ENCODE data around the gene PGA3.
"Not testable (repeated sequence)": the region's sequence is repeated elsewhere in the genome, so short reads cannot be mapped to it uniquely, and the experiment has no call there.

PGA3 gene

DNA sequence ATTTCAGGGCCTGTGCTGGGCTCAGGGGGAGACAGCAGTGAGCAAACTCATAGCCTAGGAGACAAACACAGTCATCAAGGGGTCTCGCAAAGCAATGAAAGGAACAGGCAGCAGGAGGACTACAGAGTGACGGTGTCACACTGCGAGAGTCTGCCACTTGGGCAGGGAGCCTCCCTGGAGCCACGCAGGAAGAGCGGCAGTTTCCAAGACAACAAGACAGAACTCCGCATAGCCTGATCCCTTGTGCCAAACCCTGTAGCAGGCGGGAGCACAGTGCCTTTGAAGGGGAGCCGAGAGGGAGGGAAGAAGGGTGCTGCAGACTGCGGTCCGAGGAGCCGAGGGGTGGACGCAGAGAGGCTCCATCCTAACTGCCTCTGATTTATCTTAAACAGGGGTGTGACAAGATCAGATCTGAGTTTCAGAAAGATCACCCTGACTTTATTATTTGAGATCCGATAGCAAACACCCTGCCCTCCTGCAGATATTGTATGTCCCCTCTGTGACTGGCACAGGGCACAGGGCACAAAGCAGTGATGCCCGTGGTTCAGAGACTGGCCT, 1.3 kb downstream of the PGA3 start:
- in situ Hi-C loops (cut with MboI; ENCODE audit: low sequenced_read_pairs) = not testable (repeated sequence)

DNA sequence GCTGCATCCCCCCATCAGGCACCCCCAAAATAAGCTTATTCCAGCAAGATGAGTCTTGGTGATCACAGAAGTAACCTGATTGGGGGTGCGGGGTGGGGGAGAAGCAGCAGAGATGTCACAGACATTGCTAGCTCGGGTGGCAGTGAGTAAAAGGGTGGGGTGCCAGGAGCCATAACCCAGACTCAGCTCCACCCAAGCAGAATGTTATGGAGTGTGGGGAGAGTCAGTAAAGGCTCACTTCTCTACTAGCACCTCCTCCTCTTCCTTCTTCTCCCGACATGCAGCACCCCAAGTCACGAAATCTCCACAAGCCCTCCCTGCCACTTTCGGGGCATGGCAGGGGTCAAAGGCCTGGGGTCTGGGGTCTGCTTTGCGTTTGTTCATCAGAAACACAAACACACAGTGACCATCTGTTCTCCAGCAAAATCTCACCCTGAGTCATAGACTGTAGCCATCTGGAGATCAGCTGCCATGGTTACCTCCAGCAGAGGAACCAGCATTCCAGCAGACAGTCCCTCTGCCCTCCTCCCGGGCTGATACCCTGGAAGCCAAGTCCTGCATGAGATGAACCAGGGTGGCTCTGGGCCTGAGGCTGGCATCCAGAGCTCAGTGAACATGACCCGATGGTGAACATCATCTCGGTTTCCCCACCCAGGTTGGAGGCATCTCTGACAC, 4.5 kb downstream of the PGA3 start:
- in situ Hi-C loops (cut with MboI; ENCODE audit: low sequenced_read_pairs) = not testable (repeated sequence)

DNA sequence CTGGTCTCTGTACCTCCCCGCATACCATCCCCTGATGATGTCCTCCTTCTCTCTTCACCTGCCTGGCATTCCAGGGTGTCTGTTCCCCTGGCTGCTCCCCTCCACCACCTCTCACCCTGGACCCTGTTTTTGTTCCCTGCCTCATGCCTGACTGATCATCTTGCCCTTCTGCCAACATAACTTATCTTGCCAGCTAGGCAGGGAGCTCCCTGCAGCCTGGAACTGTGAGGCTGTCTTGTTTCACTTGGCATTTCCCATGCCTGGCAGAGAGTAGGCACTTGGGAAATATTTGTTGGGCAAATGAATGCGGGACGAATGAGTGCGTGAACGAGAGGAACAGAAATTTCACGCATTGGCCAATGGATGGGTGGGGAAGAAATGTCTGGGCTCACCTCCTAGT, 7.3 kb downstream of the PGA3 start:
- in situ Hi-C loops (cut with MboI; ENCODE audit: low sequenced_read_pairs) = not testable (repeated sequence)

DNA sequence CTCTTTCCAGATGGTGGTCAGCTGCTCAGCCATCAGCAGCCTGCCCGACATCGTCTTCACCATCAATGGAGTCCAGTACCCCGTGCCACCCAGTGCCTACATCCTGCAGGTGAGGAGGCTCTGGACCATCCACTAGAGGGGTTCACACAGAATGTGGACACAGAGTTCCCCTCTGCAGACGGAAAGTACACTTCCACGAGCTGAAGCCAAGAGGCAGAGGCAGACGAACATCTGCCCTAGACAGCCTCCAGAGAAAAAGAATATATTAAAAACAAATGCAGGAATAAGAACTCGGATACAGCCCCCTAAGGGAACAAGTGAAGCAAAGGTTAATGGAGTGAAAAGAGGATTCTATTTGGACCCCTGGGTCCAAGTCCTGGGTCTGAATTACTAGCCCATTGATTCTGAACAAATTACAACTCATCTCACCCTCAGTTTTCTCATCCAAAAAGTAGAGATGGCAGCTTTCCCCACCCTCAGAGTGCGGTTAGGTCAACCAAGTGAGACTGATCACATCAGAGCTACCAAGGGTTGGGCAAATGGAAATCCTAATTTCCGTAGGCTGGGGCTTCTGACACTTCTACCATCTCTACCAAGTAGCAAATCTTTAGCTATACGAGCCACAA, 8.1 kb downstream of the PGA3 start:
- in situ Hi-C loops (cut with MboI; ENCODE audit: low sequenced_read_pairs) = not testable (repeated sequence)

DNA sequence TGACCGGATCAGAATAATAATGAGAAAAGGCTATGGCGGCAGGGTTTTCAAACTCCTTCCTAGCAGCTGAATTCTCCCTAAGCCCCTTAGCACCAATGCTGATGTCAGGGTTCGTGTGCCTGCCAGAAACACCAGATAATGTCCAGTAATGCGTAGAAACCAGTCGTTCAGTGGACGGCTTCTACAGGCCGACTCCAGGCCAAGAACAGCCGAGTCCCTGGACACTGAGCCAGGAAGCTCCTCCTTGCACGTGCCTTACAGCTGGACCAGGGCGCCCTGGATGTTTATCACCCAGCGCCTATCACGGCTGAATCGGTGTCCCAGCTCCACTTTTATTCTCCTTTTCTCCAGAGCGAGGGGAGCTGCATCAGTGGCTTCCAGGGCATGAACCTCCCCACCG, 8.9 kb downstream of the PGA3 start:
- in situ Hi-C loops (cut with MboI; ENCODE audit: low sequenced_read_pairs) = not testable (repeated sequence)

DNA sequence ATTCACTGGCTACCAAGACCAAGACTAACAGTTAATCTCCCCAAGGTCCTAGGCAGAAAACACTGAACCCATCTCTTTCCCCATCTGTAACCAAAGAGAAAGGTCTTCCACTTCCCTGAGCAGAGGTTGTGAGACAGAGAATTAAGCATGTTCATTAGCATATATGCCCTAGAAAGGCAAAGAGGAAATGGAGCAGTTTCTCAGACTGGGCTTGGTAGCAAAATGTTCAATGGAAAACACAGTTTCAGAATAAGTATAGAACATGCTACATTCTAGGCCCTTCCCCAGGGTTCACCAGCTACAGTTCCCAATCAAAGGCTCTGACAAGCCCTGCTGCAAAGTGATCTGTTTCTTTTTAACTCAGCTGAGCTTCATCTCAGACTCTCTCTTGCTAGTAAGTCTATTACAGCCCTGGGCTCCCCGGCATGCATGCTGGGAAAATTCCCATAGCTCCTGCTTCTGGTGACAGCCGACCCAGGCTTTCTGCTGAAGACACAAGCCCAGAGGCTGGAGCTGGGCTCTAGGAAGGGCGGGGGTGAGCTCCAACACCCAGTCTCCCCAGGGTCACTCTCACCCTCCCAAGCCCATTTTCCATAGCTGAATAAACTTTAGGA, 10.5 kb downstream of the PGA3 start:
- in situ Hi-C loops (cut with MboI; ENCODE audit: low sequenced_read_pairs) = not testable (repeated sequence)

DNA sequence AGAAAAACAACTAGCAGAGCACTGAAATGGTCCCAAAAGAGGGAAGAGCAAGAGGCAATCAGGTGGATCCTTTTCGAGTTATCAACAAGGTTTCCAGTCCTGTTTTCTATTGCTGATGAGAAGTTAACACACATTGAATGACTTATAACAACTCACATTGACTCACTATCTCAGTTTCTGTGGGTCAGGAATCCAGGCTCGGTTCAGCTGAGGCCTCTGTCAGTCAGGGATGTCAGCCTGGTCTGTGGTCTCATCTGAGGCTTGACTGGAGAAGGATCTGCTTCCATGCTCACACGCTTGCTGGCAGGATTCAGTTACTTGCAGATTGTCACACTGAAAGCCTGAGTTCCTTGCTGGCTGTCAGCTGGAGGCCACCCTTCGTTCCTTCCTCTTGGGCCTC, 15.0 kb downstream of the PGA3 start:
- in situ Hi-C loops (cut with MboI; ENCODE audit: low sequenced_read_pairs) = not testable (repeated sequence)

DNA sequence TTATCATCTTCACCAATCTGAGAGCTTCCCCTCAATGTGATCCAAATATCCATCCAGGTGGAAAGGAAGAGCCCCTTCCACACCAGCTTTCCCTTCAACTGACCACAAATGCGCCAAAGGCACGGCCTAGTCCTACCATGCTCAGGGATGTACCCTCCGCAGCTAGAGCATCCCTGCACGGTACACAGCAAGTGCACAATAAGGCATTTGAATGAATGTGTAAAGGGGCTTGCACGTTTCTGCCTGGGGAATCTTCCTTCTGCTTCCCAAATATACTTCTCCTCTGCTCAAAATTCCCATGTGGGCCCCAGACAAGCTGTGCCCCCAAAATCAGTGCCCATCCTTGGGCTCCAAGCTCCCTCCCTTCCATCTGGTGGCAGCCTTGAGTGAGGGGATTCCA, 15.7 kb downstream of the PGA3 start:
- in situ Hi-C loops (cut with MboI; ENCODE audit: low sequenced_read_pairs) = not testable (repeated sequence)

DNA sequence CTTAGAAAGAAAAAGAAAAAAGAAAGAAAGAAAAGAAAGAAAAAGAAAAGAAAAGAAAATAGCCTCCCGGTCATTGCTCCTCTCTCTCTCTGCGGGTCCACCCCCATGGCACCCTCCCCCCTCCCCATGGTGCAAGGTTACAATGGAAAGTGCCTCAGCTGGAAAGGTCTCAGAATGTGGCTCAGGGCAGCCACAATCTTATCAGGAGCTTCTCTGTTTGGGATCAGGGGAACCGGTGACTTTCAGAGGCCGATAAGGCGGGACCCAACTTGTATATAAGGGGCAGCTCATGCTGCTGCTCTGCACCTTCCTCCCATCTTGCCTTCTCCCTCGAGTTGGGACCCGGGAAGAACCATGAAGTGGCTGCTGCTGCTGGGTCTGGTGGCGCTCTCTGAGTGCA, 18.7 kb downstream of the PGA3 start, which contains the start of gene PGA4:
PGA4 (plus strand) TSS at position 301 of the 400 bp plus-strand sequence; CDS start at position 355, 54 bp downstream.
- in situ Hi-C loops (cut with MboI; ENCODE audit: low sequenced_read_pairs) = not testable (repeated sequence)

DNA sequence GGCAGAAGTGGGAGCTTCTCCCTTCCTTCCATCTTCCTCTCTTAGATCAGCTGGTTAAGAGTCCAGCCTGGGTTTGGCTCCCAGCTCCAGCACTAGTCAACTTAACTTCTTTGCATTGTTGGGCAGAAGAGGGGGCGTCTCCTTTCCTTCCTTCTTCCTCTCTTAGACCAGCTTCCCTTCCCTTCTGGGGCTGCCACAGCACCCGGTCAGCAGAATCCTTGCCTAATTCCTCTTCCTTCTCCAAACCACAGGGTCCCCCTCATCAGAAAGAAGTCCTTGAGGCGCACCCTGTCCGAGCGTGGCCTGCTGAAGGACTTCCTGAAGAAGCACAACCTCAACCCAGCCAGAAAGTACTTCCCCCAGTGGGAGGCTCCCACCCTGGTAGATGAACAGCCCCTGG, 19.4 kb downstream of the PGA3 start:
- in situ Hi-C loops (cut with MboI; ENCODE audit: low sequenced_read_pairs) = not testable (repeated sequence)

DNA sequence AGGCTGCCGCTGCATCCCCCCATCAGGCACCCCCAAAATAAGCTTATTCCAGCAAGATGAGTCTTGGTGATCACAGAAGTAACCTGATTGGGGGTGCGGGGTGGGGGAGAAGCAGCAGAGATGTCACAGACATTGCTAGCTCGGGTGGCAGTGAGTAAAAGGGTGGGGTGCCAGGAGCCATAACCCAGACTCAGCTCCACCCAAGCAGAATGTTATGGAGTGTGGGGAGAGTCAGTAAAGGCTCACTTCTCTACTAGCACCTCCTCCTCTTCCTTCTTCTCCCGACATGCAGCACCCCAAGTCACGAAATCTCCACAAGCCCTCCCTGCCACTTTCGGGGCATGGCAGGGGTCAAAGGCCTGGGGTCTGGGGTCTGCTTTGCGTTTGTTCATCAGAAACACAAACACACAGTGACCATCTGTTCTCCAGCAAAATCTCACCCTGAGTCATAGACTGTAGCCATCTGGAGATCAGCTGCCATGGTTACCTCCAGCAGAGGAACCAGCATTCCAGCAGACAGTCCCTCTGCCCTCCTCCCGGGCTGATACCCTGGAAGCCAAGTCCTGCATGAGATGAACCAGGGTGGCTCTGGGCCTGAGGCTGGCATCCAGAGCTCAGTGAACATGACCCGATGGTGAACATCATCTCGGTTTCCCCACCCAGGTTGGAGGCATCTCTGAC, 23.3 kb downstream of the PGA3 start:
- in situ Hi-C loops (cut with MboI; ENCODE audit: low sequenced_read_pairs) = not testable (repeated sequence)

DNA sequence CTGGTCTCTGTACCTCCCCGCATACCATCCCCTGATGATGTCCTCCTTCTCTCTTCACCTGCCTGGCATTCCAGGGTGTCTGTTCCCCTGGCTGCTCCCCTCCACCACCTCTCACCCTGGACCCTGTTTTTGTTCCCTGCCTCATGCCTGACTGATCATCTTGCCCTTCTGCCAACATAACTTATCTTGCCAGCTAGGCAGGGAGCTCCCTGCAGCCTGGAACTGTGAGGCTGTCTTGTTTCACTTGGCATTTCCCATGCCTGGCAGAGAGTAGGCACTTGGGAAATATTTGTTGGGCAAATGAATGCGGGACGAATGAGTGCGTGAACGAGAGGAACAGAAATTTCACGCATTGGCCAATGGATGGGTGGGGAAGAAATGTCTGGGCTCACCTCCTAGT, 26.1 kb downstream of the PGA3 start:
- in situ Hi-C loops (cut with MboI; ENCODE audit: low sequenced_read_pairs) = not testable (repeated sequence)

DNA sequence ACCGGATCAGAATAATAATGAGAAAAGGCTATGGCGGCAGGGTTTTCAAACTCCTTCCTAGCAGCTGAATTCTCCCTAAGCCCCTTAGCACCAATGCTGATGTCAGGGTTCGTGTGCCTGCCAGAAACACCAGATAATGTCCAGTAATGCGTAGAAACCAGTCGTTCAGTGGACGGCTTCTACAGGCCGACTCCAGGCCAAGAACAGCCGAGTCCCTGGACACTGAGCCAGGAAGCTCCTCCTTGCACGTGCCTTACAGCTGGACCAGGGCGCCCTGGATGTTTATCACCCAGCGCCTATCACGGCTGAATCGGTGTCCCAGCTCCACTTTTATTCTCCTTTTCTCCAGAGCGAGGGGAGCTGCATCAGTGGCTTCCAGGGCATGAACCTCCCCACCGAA, 27.7 kb downstream of the PGA3 start:
- in situ Hi-C loops (cut with MboI; ENCODE audit: low sequenced_read_pairs) = not testable (repeated sequence)

DNA sequence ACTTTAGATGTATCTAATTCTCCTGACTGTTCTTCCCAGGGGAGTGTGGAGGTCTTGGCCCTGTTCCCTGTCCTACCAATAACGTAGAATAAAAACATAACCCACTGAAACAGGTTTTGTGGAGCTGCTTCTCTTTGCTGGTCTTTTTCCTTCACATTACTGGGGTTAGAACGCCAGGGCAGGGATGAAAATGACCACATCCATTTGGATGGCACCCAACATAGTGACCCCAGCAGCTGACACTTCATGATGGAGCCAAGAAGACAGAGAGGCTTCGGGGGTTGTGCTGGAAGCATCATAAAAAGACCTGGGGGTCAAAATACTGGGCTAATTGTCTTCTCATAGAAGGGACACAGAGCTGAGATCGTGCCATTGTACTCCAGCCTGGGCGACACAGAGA, 28.3 kb downstream of the PGA3 start:
- in situ Hi-C loops (cut with MboI; ENCODE audit: low sequenced_read_pairs) = not testable (repeated sequence)

DNA sequence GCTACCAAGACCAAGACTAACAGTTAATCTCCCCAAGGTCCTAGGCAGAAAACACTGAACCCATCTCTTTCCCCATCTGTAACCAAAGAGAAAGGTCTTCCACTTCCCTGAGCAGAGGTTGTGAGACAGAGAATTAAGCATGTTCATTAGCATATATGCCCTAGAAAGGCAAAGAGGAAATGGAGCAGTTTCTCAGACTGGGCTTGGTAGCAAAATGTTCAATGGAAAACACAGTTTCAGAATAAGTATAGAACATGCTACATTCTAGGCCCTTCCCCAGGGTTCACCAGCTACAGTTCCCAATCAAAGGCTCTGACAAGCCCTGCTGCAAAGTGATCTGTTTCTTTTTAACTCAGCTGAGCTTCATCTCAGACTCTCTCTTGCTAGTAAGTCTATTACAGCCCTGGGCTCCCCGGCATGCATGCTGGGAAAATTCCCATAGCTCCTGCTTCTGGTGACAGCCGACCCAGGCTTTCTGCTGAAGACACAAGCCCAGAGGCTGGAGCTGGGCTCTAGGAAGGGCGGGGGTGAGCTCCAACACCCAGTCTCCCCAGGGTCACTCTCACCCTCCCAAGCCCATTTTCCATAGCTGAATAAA, 29.3 kb downstream of the PGA3 start:
- in situ Hi-C loops (cut with MboI; ENCODE audit: low sequenced_read_pairs) = not testable (repeated sequence)

DNA sequence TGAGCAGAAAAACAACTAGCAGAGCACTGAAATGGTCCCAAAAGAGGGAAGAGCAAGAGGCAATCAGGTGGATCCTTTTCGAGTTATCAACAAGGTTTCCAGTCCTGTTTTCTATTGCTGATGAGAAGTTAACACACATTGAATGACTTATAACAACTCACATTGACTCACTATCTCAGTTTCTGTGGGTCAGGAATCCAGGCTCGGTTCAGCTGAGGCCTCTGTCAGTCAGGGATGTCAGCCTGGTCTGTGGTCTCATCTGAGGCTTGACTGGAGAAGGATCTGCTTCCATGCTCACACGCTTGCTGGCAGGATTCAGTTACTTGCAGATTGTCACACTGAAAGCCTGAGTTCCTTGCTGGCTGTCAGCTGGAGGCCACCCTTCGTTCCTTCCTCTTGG, 33.8 kb downstream of the PGA3 start:
- in situ Hi-C loops (cut with MboI; ENCODE audit: low sequenced_read_pairs) = not testable (repeated sequence)

DNA sequence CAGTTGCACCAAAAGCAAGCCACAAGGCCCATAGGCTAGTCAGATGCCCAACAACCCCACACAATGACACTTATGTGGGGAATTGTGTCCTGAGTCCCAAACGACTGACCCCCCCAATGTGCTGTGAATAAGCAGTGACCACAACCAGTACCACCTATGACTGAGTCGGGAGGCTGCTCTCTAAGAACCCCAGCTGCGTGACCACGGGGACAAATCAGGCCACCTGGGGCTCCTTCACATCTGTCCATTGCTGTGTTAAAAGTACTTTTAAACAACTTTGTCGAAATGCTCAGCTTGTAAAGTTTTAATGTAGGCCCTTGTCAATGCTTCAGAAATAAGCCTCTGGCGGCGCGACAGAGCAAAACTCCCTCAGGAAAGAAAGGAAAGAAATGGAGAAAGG, 37.0 kb downstream of the PGA3 start:
- in situ Hi-C loops (cut with MboI; ENCODE audit: low sequenced_read_pairs) = not testable (repeated sequence)

DNA sequence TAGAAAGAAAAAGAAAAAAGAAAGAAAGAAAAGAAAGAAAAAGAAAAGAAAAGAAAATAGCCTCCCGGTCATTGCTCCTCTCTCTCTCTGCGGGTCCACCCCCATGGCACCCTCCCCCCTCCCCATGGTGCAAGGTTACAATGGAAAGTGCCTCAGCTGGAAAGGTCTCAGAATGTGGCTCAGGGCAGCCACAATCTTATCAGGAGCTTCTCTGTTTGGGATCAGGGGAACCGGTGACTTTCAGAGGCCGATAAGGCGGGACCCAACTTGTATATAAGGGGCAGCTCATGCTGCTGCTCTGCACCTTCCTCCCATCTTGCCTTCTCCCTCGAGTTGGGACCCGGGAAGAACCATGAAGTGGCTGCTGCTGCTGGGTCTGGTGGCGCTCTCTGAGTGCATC, 37.6 kb downstream of the PGA3 start, which contains the start of gene PGA5:
PGA5 (plus strand) TSS at position 301 of the 400 bp plus-strand sequence; CDS start at position 353, 52 bp downstream.
- in situ Hi-C loops (cut with MboI; ENCODE audit: low sequenced_read_pairs) = not testable (repeated sequence)

DNA sequence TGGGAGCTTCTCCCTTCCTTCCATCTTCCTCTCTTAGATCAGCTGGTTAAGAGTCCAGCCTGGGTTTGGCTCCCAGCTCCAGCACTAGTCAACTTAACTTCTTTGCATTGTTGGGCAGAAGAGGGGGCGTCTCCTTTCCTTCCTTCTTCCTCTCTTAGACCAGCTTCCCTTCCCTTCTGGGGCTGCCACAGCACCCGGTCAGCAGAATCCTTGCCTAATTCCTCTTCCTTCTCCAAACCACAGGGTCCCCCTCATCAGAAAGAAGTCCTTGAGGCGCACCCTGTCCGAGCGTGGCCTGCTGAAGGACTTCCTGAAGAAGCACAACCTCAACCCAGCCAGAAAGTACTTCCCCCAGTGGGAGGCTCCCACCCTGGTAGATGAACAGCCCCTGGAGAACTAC, 38.2 kb downstream of the PGA3 start:
- in situ Hi-C loops (cut with MboI; ENCODE audit: low sequenced_read_pairs) = not testable (repeated sequence)

DNA sequence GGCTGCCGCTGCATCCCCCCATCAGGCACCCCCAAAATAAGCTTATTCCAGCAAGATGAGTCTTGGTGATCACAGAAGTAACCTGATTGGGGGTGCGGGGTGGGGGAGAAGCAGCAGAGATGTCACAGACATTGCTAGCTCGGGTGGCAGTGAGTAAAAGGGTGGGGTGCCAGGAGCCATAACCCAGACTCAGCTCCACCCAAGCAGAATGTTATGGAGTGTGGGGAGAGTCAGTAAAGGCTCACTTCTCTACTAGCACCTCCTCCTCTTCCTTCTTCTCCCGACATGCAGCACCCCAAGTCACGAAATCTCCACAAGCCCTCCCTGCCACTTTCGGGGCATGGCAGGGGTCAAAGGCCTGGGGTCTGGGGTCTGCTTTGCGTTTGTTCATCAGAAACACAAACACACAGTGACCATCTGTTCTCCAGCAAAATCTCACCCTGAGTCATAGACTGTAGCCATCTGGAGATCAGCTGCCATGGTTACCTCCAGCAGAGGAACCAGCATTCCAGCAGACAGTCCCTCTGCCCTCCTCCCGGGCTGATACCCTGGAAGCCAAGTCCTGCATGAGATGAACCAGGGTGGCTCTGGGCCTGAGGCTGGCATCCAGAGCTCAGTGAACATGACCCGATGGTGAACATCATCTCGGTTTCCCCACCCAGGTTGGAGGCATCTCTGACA, 42.1 kb downstream of the PGA3 start:
- in situ Hi-C loops (cut with MboI; ENCODE audit: low sequenced_read_pairs) = not testable (repeated sequence)
